Suprapubic skin (tissue), 4 donors: Measurements from ENCODE around the gene RNFT2. TPM values are rescaled to one million over a fixed set of nuclear protein-coding genes. Genes with fewer than 3 reads are reported as not detected.

Experiments
- DNase-seq, 2 donors: peaks; one replicate each; pipeline ENCODE4 v3.0.0-alpha.2; 2019; ENCODE audit warnings: low spot score in 2 of 2
- H3K27ac ChIP-seq: fragments of 200-600 bp; sonication (generic); one replicate; pipeline ENCODE4 v1.5.1; 2019
- H3K27me3 ChIP-seq: fragments of 200-600 bp; sonication (generic); one replicate; pipeline ENCODE4 v1.5.1; 2019
- H3K36me3 ChIP-seq: fragments of 200-600 bp; sonication (generic); one replicate; pipeline ENCODE4 v1.5.1; 2019
- H3K4me1 ChIP-seq: fragments of 200-600 bp; sonication (generic); one replicate; pipeline ENCODE4 v1.5.1; 2019
- H3K4me3 ChIP-seq: fragments of 200-600 bp; sonication (generic); one replicate; pipeline ENCODE4 v1.5.1; 2019; ENCODE audit warnings: mild to moderate bottlenecking
- H3K9me3 ChIP-seq: fragments of 200-600 bp; sonication (generic); one replicate; pipeline ENCODE4 v1.5.1; 2019
- CTCF ChIP-seq, 2 donors: fragments of 200-600 bp in 1 of 2; fragments of 450-650 bp in 1 of 2; sonication (generic) in 1 of 2; IDR thresholded peaks; one replicate each; pipeline ENCODE4 v1.5.1; 2016 to 2019; ENCODE audit warnings: antibody characterized with exemption in 2 of 2, mild to moderate bottlenecking in 1 of 2, moderate library complexity in 1 of 2
- EP300 ChIP-seq: sonication (generic); formaldehyde crosslinking; IDR thresholded peaks from one replicate; pipeline ENCODE4 v1.6.1; 2017; ENCODE audit warnings: antibody characterized with exemption
- POLR2A ChIP-seq, 2 donors: fragments of 450-650 bp; IDR thresholded peaks; one replicate each; pipeline ENCODE4 v1.6.1; 2017; ENCODE audit warnings: antibody characterized with exemption in 2 of 2, mild to moderate bottlenecking in 2 of 2, moderate library complexity in 2 of 2
- POLR2AphosphoS5 ChIP-seq, 3 donors: sonication (generic); formaldehyde crosslinking; IDR thresholded peaks; one replicate each; pipeline ENCODE4 v1.6.1; 2017; ENCODE audit warnings: antibody characterized with exemption in 3 of 3
- WGBS: methylation state at CpG from one replicate; pipeline ENCODE4 v1.1.5; 2018; 5-methylcytosine and 5-hydroxymethylcytosine counted together
- total RNA-seq, 4 donors: library from RNA; depleted of rRNA; stranded (reverse); fragments of >200 nt; gene quantifications; one replicate each; pipeline ENCODE4 v1.1.0, GENCODE V29; 2016

RNFT2 gene
- total RNA-seq, 4 donors from 2014 or later: 0.40 to 1.4 (median 0.69) TPM

- H3K4me3 ChIP-seq: no peak overlapping the region
- H3K27ac ChIP-seq: no peak overlapping the region
- peaks cover 10% of the 10 kb centered on the region for H3K4me1 ChIP-seq
- H3K27me3 ChIP-seq: peaks cover 8% of the 10 kb centered on the region
- H3K9me3 ChIP-seq: no peaks in the 10 kb centered on the region
- DNase-seq: no peak
- TF ChIP-seq POLR2AphosphoS5 (IDR thresholded peaks at IDR 0.05) (no peak), CTCF (IDR thresholded peaks at IDR 0.05) (no peak), POLR2A (IDR thresholded peaks at IDR 0.05) (no peak), EP300 (no peak)
- WGBS: 76% methylated on average over 7 of the region's 7 CpGs
- no peaks in the 10 kb centered on the region for H3K36me3 ChIP-seq
Observed at GRCh38 chr12:116697305-116697704, 40.8 kb upstream of the RNFT2 start.

- TF ChIP-seq POLR2AphosphoS5 (IDR thresholded peaks at IDR 0.05) (no peak), EP300 (no peak), POLR2A (IDR thresholded peaks at IDR 0.05) (no peak), CTCF (IDR thresholded peaks at IDR 0.05) (no peak)
- DNase-seq: no peak
- H3K27me3 ChIP-seq: peaks cover 8% of the 10 kb centered on the region
- 87% methylated on average over 7 of the region's 11 CpGs for WGBS
- no peaks in the 10 kb centered on the region for H3K9me3 ChIP-seq
- H3K36me3 ChIP-seq: no peaks in the 10 kb centered on the region
- no peak overlapping the region for H3K27ac ChIP-seq
- peaks cover 10% of the 10 kb centered on the region for H3K4me1 ChIP-seq
- no peak overlapping the region for H3K4me3 ChIP-seq
Observed at GRCh38 chr12:116697716-116698115, 40.4 kb upstream of the RNFT2 start.

- WGBS: 81% methylated on average over 8 of the region's 8 CpGs
Observed at GRCh38 chr12:116698116-116698515, 40.0 kb upstream of the RNFT2 start.

GRCh38 chr12:116698554-116699075 lies 39.5 kb upstream of the RNFT2 start:
- 86% methylated on average over 2 of the region's 2 CpGs for WGBS
- DNase-seq: no peak
- H3K27ac ChIP-seq: no peak overlapping the region

More at GRCh38 chr12:116698116-116698515, 40.0 kb upstream of the RNFT2 start:
- Histone ChIP-seq H3K36me3 (no peaks in the 10 kb centered on the region), H3K27me3 (peaks cover 8% of the 10 kb centered on the region), H3K27ac (no peak overlapping the region), H3K4me3 (no peak overlapping the region), H3K9me3 (no peaks in the 10 kb centered on the region), H3K4me1 (peaks cover 7% of the 10 kb centered on the region)
- no peak for TF ChIP-seq EP300
- no peak for TF ChIP-seq POLR2AphosphoS5 (IDR thresholded peaks at IDR 0.05)
- TF ChIP-seq CTCF (IDR thresholded peaks at IDR 0.05): no peak
- no peak for TF ChIP-seq POLR2A (IDR thresholded peaks at IDR 0.05)
- DNase-seq: no peak

GRCh38 chr12:116700066-116700465 lies 38.0 kb upstream of the RNFT2 start:
- Histone ChIP-seq H3K36me3 (no peaks in the 10 kb centered on the region), H3K4me1 (no peaks in the 10 kb centered on the region), H3K4me3 (no peak overlapping the region), H3K27me3 (no peaks in the 10 kb centered on the region), H3K27ac (no peak overlapping the region), H3K9me3 (no peaks in the 10 kb centered on the region)
- no peak for DNase-seq
- TF ChIP-seq POLR2AphosphoS5 (IDR thresholded peaks at IDR 0.05) (no peak), EP300 (no peak), POLR2A (IDR thresholded peaks at IDR 0.05) (no peak), CTCF (IDR thresholded peaks at IDR 0.05) (no peak)
- 63% methylated on average over 6 of the region's 6 CpGs for WGBS

More at GRCh38 chr12:116698554-116699075, 39.5 kb upstream of the RNFT2 start:
- no peak overlapping the region for H3K4me3 ChIP-seq
- H3K4me1 ChIP-seq: peaks cover 2% of the 10 kb centered on the region
- no peaks in the 10 kb centered on the region for H3K9me3 ChIP-seq
- TF ChIP-seq CTCF (IDR thresholded peaks at IDR 0.05) (no peak), POLR2AphosphoS5 (IDR thresholded peaks at IDR 0.05) (no peak), EP300 (no peak), POLR2A (IDR thresholded peaks at IDR 0.05) (no peak)
- H3K27me3 ChIP-seq: peaks cover 4% of the 10 kb centered on the region
- H3K36me3 ChIP-seq: no peaks in the 10 kb centered on the region
